H1 (cell line): ENCODE results near the gene EFCAB3. TPM values are rescaled to one million over a fixed set of nuclear protein-coding genes. Genes with fewer than 3 reads are reported as not detected.

ENCODE experiments used
- CTCF ChIA-PET: fragments of 300-600 bp; sonication (Branson Sonifier 250); formaldehyde crosslinking; loops from one replicate; lab custom pipeline; 2021; ENCODE audit not compliant: partially characterized antibody; lab: Charles Lee
- POLR2A ChIA-PET: fragments of 300-600 bp; sonication (Branson Sonifier 250); formaldehyde crosslinking; loops from one replicate; lab custom pipeline; 2021; ENCODE audit warnings: inconsistent platforms; ENCODE audit not compliant: partially characterized antibody; lab: Charles Lee
- DNase-seq, 2 experiments: peaks; one replicate each; pipeline versions ENCODE4 v3.0.0 to v3.0.0-alpha.2; 2010 to 2022; ENCODE audit warnings: low spot score in 2 of 2, low read depth in 1 of 2, mixed read lengths in 1 of 2
- FAIRE-seq: peaks from 2 replicates; lab custom pipeline; 2011; peaks lifted over from hg19 to GRCh38; lab: Jason Lieb, UNC
- H2AFZ ChIP-seq: 2 replicates; pipeline ENCODE4 v1.8.1; 2012; ENCODE audit warnings: low read length, inconsistent platforms
- H2AK5ac ChIP-seq: 2 replicates; pipeline ENCODE4 v1.6.1; 2013; ENCODE audit warnings: low read depth, low read length
- H2BK120ac ChIP-seq: replicated peaks from 2 replicates; pipeline ENCODE3; 2013; ENCODE audit warnings: low read depth, low read length, inconsistent platforms
- H2BK12ac ChIP-seq: 2 replicates; pipeline ENCODE4 v1.6.1; 2013; ENCODE audit warnings: low read depth, low read length
- H2BK15ac ChIP-seq: 2 replicates; pipeline ENCODE4 v1.6.1; 2013; ENCODE audit warnings: low read length
- H2BK20ac ChIP-seq: 2 replicates; pipeline ENCODE4 v1.6.1; 2013; ENCODE audit warnings: low read length
- H2BK5ac ChIP-seq: 2 replicates; pipeline ENCODE4 v1.6.1; 2013; ENCODE audit warnings: low read depth, low read length
- H3K14ac ChIP-seq: 2 replicates; pipeline ENCODE4 v1.6.1; 2013; ENCODE audit warnings: inconsistent platforms; ENCODE audit not compliant: insufficient read length
- H3K18ac ChIP-seq: 2 replicates; pipeline ENCODE4 v1.6.1; 2013; ENCODE audit warnings: low read length; ENCODE audit errors: extremely low read depth
- H3K23ac ChIP-seq: 2 replicates; pipeline ENCODE4 v1.6.1; 2013; ENCODE audit warnings: inconsistent platforms; ENCODE audit not compliant: insufficient read length
- H3K23me2 ChIP-seq: 2 replicates; pipeline ENCODE4 v1.6.1; 2013; ENCODE audit warnings: low read depth, low read length
- H3K27ac ChIP-seq: 2 replicates; pipeline ENCODE4 v1.6.1; 2011; ENCODE audit warnings: low read depth, low read length, inconsistent platforms
- H3K27me3 ChIP-seq, 4 experiments: replicated peaks in 1 of 4; 1 replicate in 1 of 4; 2 replicates in 3 of 4; pipeline versions ENCODE4 v1.6.1 to v1.8.1; 2011 to 2013; ENCODE audit warnings: low read length in 3 of 4, mild to moderate bottlenecking in 3 of 4, inconsistent platforms in 2 of 4, mixed read lengths in 2 of 4, moderate library complexity in 1 of 4; ENCODE audit not compliant: control insufficient read depth in 3 of 4, insufficient read depth in 3 of 4; ENCODE audit errors: extremely low read depth in 1 of 4
- H3K36me3 ChIP-seq, 4 experiments: 2 replicates each; pipeline versions ENCODE4 v1.6.1 to v1.8.1; 2011 to 2013; ENCODE audit warnings: mild to moderate bottlenecking in 4 of 4, low read length in 3 of 4, moderate library complexity in 2 of 4, control low read depth in 1 of 4, inconsistent platforms in 1 of 4; ENCODE audit not compliant: insufficient read depth in 4 of 4, control insufficient read depth in 2 of 4
- H3K4ac ChIP-seq: replicated peaks from 2 replicates; pipeline ENCODE3; 2013; ENCODE audit warnings: low read length, low read depth, mixed read lengths, inconsistent platforms; ENCODE audit not compliant: insufficient read length
- H3K4me1 ChIP-seq, 4 experiments: replicated peaks in 1 of 4; 1 replicate in 1 of 4; 2 replicates in 3 of 4; pipeline versions ENCODE4 v1.6.1 to v1.8.1; 2011 to 2013; ENCODE audit warnings: low read length in 3 of 4, inconsistent platforms in 2 of 4, mixed read lengths in 1 of 4; ENCODE audit not compliant: insufficient read depth in 4 of 4, control insufficient read depth in 3 of 4
- H3K4me2 ChIP-seq, 2 experiments: 2 replicates each; pipeline versions ENCODE4 v1.6.1 to v1.8.1; 2011 to 2013; ENCODE audit warnings: low read depth in 2 of 2, low read length in 2 of 2, control low read depth in 1 of 2, inconsistent platforms in 1 of 2, mild to moderate bottlenecking in 1 of 2; ENCODE audit not compliant: insufficient read depth in 1 of 2
- H3K4me3 ChIP-seq, 4 experiments: fragments of 200-600, 300-600 bp in 1 of 4; sonication (generic), shearing (Covaris generic), sonication (Bioruptor Twin) in 1 of 4; 2 replicates each; pipeline versions ENCODE4 v1.5.1 to v1.8.1; 2011 to 2016; ENCODE audit warnings: low read length in 4 of 4, low read depth in 3 of 4, control low read depth in 2 of 4, inconsistent platforms in 2 of 4, mild to moderate bottlenecking in 2 of 4, mixed read lengths in 1 of 4, moderate library complexity in 1 of 4; ENCODE audit not compliant: insufficient read depth in 2 of 4; ENCODE audit errors: extremely low read depth in 1 of 4
- H3K56ac ChIP-seq: replicated peaks from 2 replicates; pipeline ENCODE3; 2013; ENCODE audit warnings: low read depth, mild to moderate bottlenecking, mixed read lengths, low read length, inconsistent platforms; ENCODE audit not compliant: insufficient read length
- H3K79me1 ChIP-seq: 2 replicates; pipeline ENCODE4 v1.6.1; 2013; ENCODE audit warnings: low read depth, low read length, control low read depth
- H3K79me2 ChIP-seq, 2 experiments: 2 replicates each; pipeline versions ENCODE4 v1.6.1 to v1.8.1; 2012 to 2013; ENCODE audit warnings: low read length in 2 of 2, mild to moderate bottlenecking in 2 of 2, inconsistent platforms in 1 of 2; ENCODE audit not compliant: insufficient read depth in 2 of 2, control insufficient read depth in 1 of 2
- H3K9ac ChIP-seq, 4 experiments: replicated peaks in 1 of 4; 1 replicate in 1 of 4; 2 replicates in 3 of 4; pipeline versions ENCODE4 v1.6.1 to v1.8.1; 2011 to 2013; ENCODE audit warnings: low read depth in 3 of 4, low read length in 3 of 4, control low read depth in 2 of 4, mild to moderate bottlenecking in 2 of 4, moderate library complexity in 2 of 4, inconsistent platforms in 1 of 4; ENCODE audit errors: extremely low read depth in 1 of 4
- H3K9me3 ChIP-seq, 2 experiments: 2 replicates each; pipeline versions ENCODE4 v1.6.1 to v1.8.1; 2012 to 2013; ENCODE audit warnings: mild to moderate bottlenecking in 2 of 2, moderate library complexity in 2 of 2, control low read depth in 1 of 2, inconsistent platforms in 1 of 2, low read depth in 1 of 2, low read length in 1 of 2, mixed read lengths in 1 of 2; ENCODE audit not compliant: insufficient read depth in 2 of 2
- H4K20me1 ChIP-seq, 2 experiments: replicated peaks in 1 of 2; 2 replicates each; pipeline versions ENCODE3 to v1.8.1; 2011 to 2013; ENCODE audit warnings: inconsistent platforms in 2 of 2, low read length in 2 of 2, mild to moderate bottlenecking in 1 of 2; ENCODE audit not compliant: insufficient read depth in 2 of 2, control insufficient read depth in 1 of 2
- H4K5ac ChIP-seq: 2 replicates; pipeline ENCODE4 v1.6.1; 2013; ENCODE audit warnings: low read length, low read depth, mixed read lengths, inconsistent platforms; ENCODE audit not compliant: insufficient read length
- H4K8ac ChIP-seq: 2 replicates; pipeline ENCODE4 v1.8.0; 2013; ENCODE audit warnings: mild to moderate bottlenecking, moderate library complexity, low read length, inconsistent platforms; ENCODE audit not compliant: insufficient read depth; ENCODE audit errors: extremely low read depth
- H4K91ac ChIP-seq: replicated peaks from 2 replicates; pipeline ENCODE3; 2013; ENCODE audit warnings: low read length, mixed read lengths, inconsistent platforms; ENCODE audit not compliant: insufficient read length
- ATF2 ChIP-seq: IDR thresholded peaks from 2 replicates; pipeline ENCODE4 v1.6.1; 2012; ENCODE audit warnings: low read length, inconsistent platforms
- GTF2F1 ChIP-seq: IDR thresholded peaks from 2 replicates; pipeline ENCODE4 v1.6.1; 2012; ENCODE audit warnings: low read depth, low read length, improper control_type of control experiment, borderline replicate concordance
- SP2 ChIP-seq: IDR thresholded peaks from 2 replicates; pipeline ENCODE4 v1.6.1; 2012; ENCODE audit warnings: mild to moderate bottlenecking, low read length, inconsistent platforms
- YY1 ChIP-seq: IDR thresholded peaks from 2 replicates; pipeline ENCODE4 v1.6.1; 2011; ENCODE audit warnings: low read depth, mild to moderate bottlenecking, low read length
- WGBS, 2 experiments: shearing (Covaris generic) in 1 of 2; methylation state at CpG; one replicate each; pipeline versions ENCODE4 v1.1.6 to v1.1.7; 2013 to 2015; ENCODE audit warnings: low lambda C conversion rate in 2 of 2, mixed read lengths in 2 of 2, inconsistent platforms in 1 of 2, low coverage in 1 of 2, missing lambda C conversion rate in 1 of 2; ENCODE audit not compliant: insufficient replicate concordance in 2 of 2, insufficient coverage in 1 of 2, insufficient read length in 1 of 2; ENCODE audit errors: extremely low coverage in 1 of 2, missing lambda C conversion rate in 1 of 2; 5-methylcytosine and 5-hydroxymethylcytosine counted together
- polyA plus RNA-seq, 7 experiments: library from polyadenylated mRNA; depleted of rRNA in 3 of 7; stranded (reverse) in 5 of 7; unstranded in 2 of 7; fragments of >200 nt in 5 of 7; fragments of 200-250 nt in 2 of 7; gene quantifications; 1 replicate in 5 of 7; 2 replicates in 1 of 7; 4 replicates in 1 of 7; pipeline versions ENCODE4 v1.2.1 to v1.2.3, GENCODE V29; 2011 to 2013; ENCODE audit warnings: missing spikeins in 2 of 7, mixed read lengths in 2 of 7
- total RNA-seq: library from RNA; stranded (reverse); fragmentation: NEBNext Ultra II Directional; extraction: Animal tissue kit (Norgen Biotek cat#: 25700); gene quantifications from 2 replicates; pipeline ENCODE4 v1.2.1, GENCODE V29; 2021

The EFCAB3 gene
- total and polyA plus RNA-seq, 2 of the 8 experiments (the other 6 are each of a cell fraction or from before 2014, with no cell fraction given): not detected

- no peak for TF ChIP-seq ATF2
- TF ChIP-seq GTF2F1: no peak
- TF ChIP-seq YY1: no peak
- no peak for TF ChIP-seq SP2
- Histone ChIP-seq H2BK15ac (no peak overlapping the region), H2AK5ac (no peak overlapping the region), H3K36me3 (peaks cover 9 to 59% (median 44%) of the 10 kb centered on the region in 4 experiments; a peak in 7 of 8 replicates), H3K27ac (no peak overlapping the region), H3K56ac (no peak overlapping the region), H3K23me2 (no peaks in the 10 kb centered on the region), H2BK20ac (no peak overlapping the region), H2AFZ (no peak overlapping the region), H2BK12ac (no peak overlapping the region), H3K9ac (no peak overlapping the region), H3K9me3 (no peaks in the 10 kb centered on the region), H2BK5ac (no peak overlapping the region), H3K79me1 (no peaks in the 10 kb centered on the region), H4K8ac (no peak overlapping the region), H4K91ac (no peak overlapping the region), H3K4me1 (no peaks in the 10 kb centered on the region), H3K4ac (no peak overlapping the region), H3K4me3 (no peak overlapping the region), H2BK120ac (no peak overlapping the region), H3K18ac (no peak overlapping the region), H4K5ac (no peak overlapping the region), H3K23ac (no peak overlapping the region), H3K14ac (no peak overlapping the region), H3K27me3 (no peaks in the 10 kb centered on the region), H3K79me2 (no peaks in the 10 kb centered on the region), H4K20me1 (peaks cover 0 to 1% of the 10 kb centered on the region in 2 experiments), H3K4me2 (no peak overlapping the region)
- WGBS, 2 experiments: 98% methylated on average over 4 of the region's 4 CpGs; no CpG with 5 or more reads in 1 of the 2 experiments
- DNase-seq (no peak), FAIRE-seq (no peak)
- CTCF ChIA-PET: no interaction called here
- POLR2A ChIA-PET: interaction anchor here (0.9 kb wide), 1 partner anchor 12 kb away, joined by 3 read pairs; no protein-coding TSS in a partner anchor
These were observed 63.7 kb downstream of the EFCAB3 start for GRCh38 chr17:62444063-62444462.
